Measurements from ENCODE around the gene OR9Q1. TPM values are rescaled to one million over a fixed set of nuclear protein-coding genes. Genes with fewer than 3 reads are reported as not detected.

The OR9Q1 gene
- total RNA-seq, 2 experiments from 2014 or later, result not detected

DNA sequence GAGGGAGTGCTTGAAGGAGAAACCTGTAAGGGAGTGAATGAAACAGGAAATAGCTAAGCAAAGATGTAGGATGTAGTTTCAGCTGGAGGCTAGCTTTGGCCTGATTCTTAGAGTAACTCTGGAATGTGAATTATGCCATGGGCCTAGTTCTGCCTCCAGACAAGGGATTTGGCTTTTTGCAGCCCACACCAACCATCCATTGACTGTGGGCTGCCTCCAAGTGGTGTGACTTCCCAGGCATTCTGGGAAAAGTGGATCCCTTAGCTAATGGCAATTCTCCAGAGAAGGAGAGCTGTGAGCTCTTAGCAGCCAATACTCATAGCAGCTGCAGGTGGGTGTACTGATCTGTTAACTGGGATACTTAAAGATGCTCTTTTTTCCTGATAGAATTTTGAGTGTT lies 103.7 kb downstream of the OR9Q1 start:
- Mint-ChIP-seq H3K36me3 (no peaks in the 10 kb centered on the region), H3K27me3 (peaks cover 3% of the 10 kb centered on the region), H3K4me1 (no peaks in the 10 kb centered on the region), H3K27ac (no peak overlapping the region), H3K9me3 (no peaks in the 10 kb centered on the region), H3K4me3 (no peak overlapping the region)
- POLR2A ChIA-PET, result no interaction called here
- ATAC-seq (ENCODE audit: low read depth) (no peak), DNase-seq (no peak)

GRCh38 chr11:58133309-58134076 lies 109.8 kb downstream of the OR9Q1 start:
- Mint-ChIP-seq H3K4me3 (no peak overlapping the region), H3K4me1 (no peaks in the 10 kb centered on the region), H3K9me3 (no peaks in the 10 kb centered on the region), H3K27me3 (no peaks in the 10 kb centered on the region), H3K36me3 (no peaks in the 10 kb centered on the region), H3K27ac (no peak overlapping the region)
- DNase-seq, result no peak
- ATAC-seq (ENCODE audit: low read depth), result no peak
- POLR2A ChIA-PET, result no interaction called here

DNA sequence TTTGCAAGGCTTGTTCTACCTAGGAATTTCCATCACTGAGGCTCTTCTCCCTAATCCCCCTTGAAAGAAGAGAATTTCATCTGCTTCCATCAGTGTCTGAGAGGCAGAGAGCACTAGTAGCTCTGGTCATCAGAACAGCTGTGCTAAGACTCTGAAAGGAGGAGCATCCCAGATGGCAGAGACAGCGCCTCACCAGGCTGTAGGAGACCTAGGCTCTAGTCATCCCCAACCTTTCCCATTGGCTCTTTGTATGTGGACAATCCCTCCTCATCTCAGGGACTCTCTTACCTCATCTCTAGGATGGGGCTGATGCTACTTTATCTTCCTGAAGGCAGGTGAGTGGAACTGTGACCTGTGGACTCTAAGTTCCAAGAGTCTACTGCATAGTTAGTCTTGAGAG lies 110.5 kb downstream of the OR9Q1 start:
- Mint-ChIP-seq H3K4me1 (no peaks in the 10 kb centered on the region), H3K9me3 (no peaks in the 10 kb centered on the region), H3K27ac (no peak overlapping the region), H3K36me3 (no peaks in the 10 kb centered on the region), H3K4me3 (no peak overlapping the region), H3K27me3 (no peaks in the 10 kb centered on the region)
- POLR2A ChIA-PET, result no interaction called here
- no peak for ATAC-seq (ENCODE audit: low read depth)
- no peak for DNase-seq

- no peak for ATAC-seq (ENCODE audit: low read depth)
- Mint-ChIP-seq H3K27me3 (no peaks in the 10 kb centered on the region), H3K9me3 (no peaks in the 10 kb centered on the region), H3K36me3 (no peaks in the 10 kb centered on the region), H3K27ac (no peak overlapping the region), H3K4me1 (no peaks in the 10 kb centered on the region), H3K4me3 (no peak overlapping the region)
- POLR2A ChIA-PET, result no interaction called here
- DNase-seq, result no peak
Observed at GRCh38 chr11:58135171-58135570, 111.5 kb downstream of the OR9Q1 start.

- ATAC-seq (ENCODE audit: low read depth), result no peak
- Mint-ChIP-seq H3K27me3 (no peaks in the 10 kb centered on the region), H3K27ac (no peak overlapping the region), H3K4me1 (no peaks in the 10 kb centered on the region), H3K9me3 (no peaks in the 10 kb centered on the region), H3K4me3 (no peak overlapping the region), H3K36me3 (no peaks in the 10 kb centered on the region)
- DNase-seq, result no peak
- POLR2A ChIA-PET, result no interaction called here
Observed at GRCh38 chr11:58142761-58143160, 119.1 kb downstream of the OR9Q1 start.

- no peak overlapping the region for H3K4me3 Mint-ChIP-seq
- ATAC-seq (ENCODE audit: low read depth) (no peak), DNase-seq (no peak)
- H3K36me3 Mint-ChIP-seq, result no peaks in the 10 kb centered on the region
- no peak overlapping the region for H3K27ac Mint-ChIP-seq
- peaks cover 7% of the 10 kb centered on the region for H3K27me3 Mint-ChIP-seq
- POLR2A ChIA-PET, result no interaction called here
- no peaks in the 10 kb centered on the region for H3K9me3 Mint-ChIP-seq
- H3K4me1 Mint-ChIP-seq, result no peaks in the 10 kb centered on the region
Observed at GRCh38 chr11:58152781-58153180, 129.1 kb downstream of the OR9Q1 start.

DNA sequence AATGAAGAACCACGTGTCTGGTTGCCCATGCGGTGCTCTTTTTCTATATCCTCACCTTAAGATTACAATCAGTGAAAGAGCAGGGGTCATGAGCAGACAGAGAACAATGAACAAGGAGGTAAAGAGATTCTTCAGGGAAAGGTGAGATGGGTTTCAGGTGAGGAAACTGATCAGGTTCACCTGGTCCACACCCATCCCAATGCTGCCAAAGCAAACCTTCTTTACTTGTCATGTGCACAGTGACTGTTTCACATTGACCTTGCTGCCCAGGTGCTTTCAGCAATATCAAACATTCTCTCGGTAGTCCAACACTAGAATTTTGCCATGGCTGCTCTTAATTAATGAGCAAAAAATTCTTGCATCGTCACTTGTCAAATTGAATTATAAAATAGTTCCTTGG lies 140.7 kb downstream of the OR9Q1 start:
- Mint-ChIP-seq H3K4me3 (no peak overlapping the region), H3K27ac (no peak overlapping the region), H3K4me1 (no peaks in the 10 kb centered on the region), H3K9me3 (no peaks in the 10 kb centered on the region), H3K36me3 (no peaks in the 10 kb centered on the region), H3K27me3 (peaks cover 6% of the 10 kb centered on the region)
- POLR2A ChIA-PET, result no interaction called here
- no peak for DNase-seq
- ATAC-seq (ENCODE audit: low read depth), result no peak

DNA sequence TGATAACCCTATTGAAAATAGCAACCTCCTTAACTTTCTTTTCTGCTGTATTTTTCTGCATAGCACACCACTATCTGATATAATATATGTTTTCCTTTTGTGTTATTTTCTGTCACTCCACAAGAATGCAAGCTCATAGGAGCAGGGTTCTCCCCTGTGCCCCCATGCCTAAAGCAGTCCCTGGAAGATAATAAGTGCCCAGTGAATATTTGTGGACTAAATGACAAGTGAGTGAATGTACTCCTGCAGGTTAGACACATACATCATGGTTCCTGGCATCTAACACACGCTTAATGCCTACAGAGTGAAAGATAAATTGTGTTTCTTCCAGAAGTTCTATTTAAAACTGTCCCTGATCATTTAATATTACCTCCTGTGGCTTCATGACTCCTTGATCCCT lies 141.3 kb downstream of the OR9Q1 start:
- no peaks in the 10 kb centered on the region for H3K4me1 Mint-ChIP-seq
- POLR2A ChIA-PET, result no interaction called here
- H3K27me3 Mint-ChIP-seq, result peaks cover 6% of the 10 kb centered on the region
- no peaks in the 10 kb centered on the region for H3K36me3 Mint-ChIP-seq
- ATAC-seq (ENCODE audit: low read depth) (no peak), DNase-seq (no peak)
- no peaks in the 10 kb centered on the region for H3K9me3 Mint-ChIP-seq
- no peak overlapping the region for H3K27ac Mint-ChIP-seq
- H3K4me3 Mint-ChIP-seq, result no peak overlapping the region

- ATAC-seq (ENCODE audit: low read depth), result no peak
- no peaks in the 10 kb centered on the region for H3K36me3 Mint-ChIP-seq
- H3K27me3 Mint-ChIP-seq, result peaks cover 6% of the 10 kb centered on the region
- no peak overlapping the region for H3K4me3 Mint-ChIP-seq
- POLR2A ChIA-PET, result no interaction called here
- no peak for DNase-seq
- no peak overlapping the region for H3K27ac Mint-ChIP-seq
- no peaks in the 10 kb centered on the region for H3K9me3 Mint-ChIP-seq
- no peaks in the 10 kb centered on the region for H3K4me1 Mint-ChIP-seq
Observed at GRCh38 chr11:58165504-58166106, 141.9 kb downstream of the OR9Q1 start.

DNA sequence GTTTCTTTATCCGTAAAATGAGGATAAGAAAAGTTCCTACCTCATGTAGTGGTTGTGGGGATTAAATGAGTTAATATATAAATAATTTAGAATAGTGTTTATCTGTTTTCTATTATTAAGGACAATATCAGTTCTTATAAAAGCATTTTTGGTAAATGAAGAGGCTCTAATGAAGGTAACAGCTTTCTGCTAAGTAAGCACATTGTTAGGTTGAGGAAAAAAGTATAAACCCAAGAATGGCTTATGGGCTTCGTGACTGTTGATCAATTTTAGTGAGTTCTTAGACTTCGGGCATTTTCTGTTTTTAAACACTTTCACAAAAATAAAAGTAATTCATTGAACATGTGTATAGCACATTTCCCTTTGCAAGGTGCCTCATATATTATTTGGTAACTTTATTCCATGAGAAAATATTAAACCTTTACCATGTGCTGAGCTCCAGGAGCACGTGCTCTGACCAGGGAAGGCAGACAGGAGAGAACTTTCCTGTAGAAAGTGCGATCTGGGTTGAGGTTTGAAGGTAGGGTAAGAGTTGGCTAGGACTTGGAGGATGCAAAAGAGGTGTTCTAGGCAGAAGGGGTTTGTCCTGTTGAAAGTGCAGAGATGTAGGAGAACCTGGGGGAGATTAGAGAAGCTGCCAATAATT lies 153.9 kb downstream of the OR9Q1 start:
- Mint-ChIP-seq H3K27ac (no peak overlapping the region), H3K36me3 (no peaks in the 10 kb centered on the region), H3K9me3 (no peaks in the 10 kb centered on the region), H3K4me3 (no peak overlapping the region), H3K27me3 (peaks cover 2% of the 10 kb centered on the region), H3K4me1 (no peaks in the 10 kb centered on the region)
- POLR2A ChIA-PET, result no interaction called here
- DNase-seq (no peak), ATAC-seq (ENCODE audit: low read depth) (no peak)

- H3K27ac Mint-ChIP-seq, result no peak overlapping the region
- no peak overlapping the region for H3K4me3 Mint-ChIP-seq
- no peak for DNase-seq
- H3K27me3 Mint-ChIP-seq, result peaks cover 2% of the 10 kb centered on the region
- H3K4me1 Mint-ChIP-seq, result no peaks in the 10 kb centered on the region
- no peaks in the 10 kb centered on the region for H3K9me3 Mint-ChIP-seq
- POLR2A ChIA-PET, result no interaction called here
- ATAC-seq (ENCODE audit: low read depth), result no peak
- H3K36me3 Mint-ChIP-seq, result no peaks in the 10 kb centered on the region
Observed at GRCh38 chr11:58178444-58178843, 154.8 kb downstream of the OR9Q1 start.

GRCh38 chr11:58179648-58180047 lies 156.0 kb downstream of the OR9Q1 start:
- Mint-ChIP-seq H3K36me3 (no peaks in the 10 kb centered on the region), H3K27me3 (peaks cover 2% of the 10 kb centered on the region), H3K27ac (no peak overlapping the region), H3K4me3 (no peak overlapping the region), H3K4me1 (no peaks in the 10 kb centered on the region), H3K9me3 (no peaks in the 10 kb centered on the region)
- ATAC-seq (ENCODE audit: low read depth) (no peak), DNase-seq (no peak)
- POLR2A ChIA-PET, result no interaction called here

DNA sequence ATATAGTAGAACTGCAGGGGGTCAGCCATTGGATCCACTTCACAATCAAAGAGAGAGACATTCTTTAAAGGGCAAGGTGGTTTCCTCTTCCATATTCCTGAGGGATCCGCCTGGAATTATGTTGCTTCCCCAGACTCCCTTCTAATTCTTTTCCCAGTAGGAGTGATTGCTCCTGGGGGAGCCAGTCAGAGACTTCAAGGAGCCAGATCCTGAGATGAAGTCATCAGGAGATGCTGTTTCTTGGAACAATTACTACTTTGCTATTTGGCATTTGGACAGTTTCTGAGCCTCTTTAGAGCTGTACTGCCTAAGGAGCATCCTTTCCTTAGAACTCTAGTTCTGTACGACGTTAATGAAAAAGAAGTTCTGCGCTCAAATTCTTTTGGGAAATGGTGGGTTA lies 163.3 kb downstream of the OR9Q1 start:
- Mint-ChIP-seq H3K4me1 (no peaks in the 10 kb centered on the region), H3K27ac (no peak overlapping the region), H3K9me3 (no peaks in the 10 kb centered on the region), H3K27me3 (peaks cover 4% of the 10 kb centered on the region), H3K4me3 (no peak overlapping the region), H3K36me3 (no peaks in the 10 kb centered on the region)
- ATAC-seq (ENCODE audit: low read depth) (no peak), DNase-seq (no peak)
- POLR2A ChIA-PET, result no interaction called here

- no peak for ATAC-seq (ENCODE audit: low read depth)
- no peaks in the 10 kb centered on the region for H3K4me1 Mint-ChIP-seq
- peaks cover 4% of the 10 kb centered on the region for H3K27me3 Mint-ChIP-seq
- no peak for DNase-seq
- H3K27ac Mint-ChIP-seq, result no peak within 1 kb of the TSS
- H3K4me3 Mint-ChIP-seq, result no peak within 1 kb of the TSS
- no peaks in the 10 kb centered on the region for H3K9me3 Mint-ChIP-seq
- no peaks in the 10 kb centered on the region for H3K36me3 Mint-ChIP-seq
- POLR2A ChIA-PET, result no interaction called here
Observed at GRCh38 chr11:58188770-58189169, 165.1 kb downstream of the OR9Q1 start, which contains the start of gene OR9Q2. TSS of gene OR9Q2 (plus strand) at chr11:58189070. CDS start at chr11:58190491, 1,421 bp downstream.
